Central memory CD8-positive, alpha-beta T cell (primary cell): ENCODE measurements around the gene KLHL1.

Experiments
- ATAC-seq: fragments of 150-1000 bp; cut with Tn5 transposase; replicated peaks from 2 replicates; pipeline ENCODE4 v1.10.0; 2022; ENCODE audit warnings: mild to moderate bottlenecking, moderate FRiP score, moderate number of reproducible peaks; ENCODE audit not compliant: poor library complexity, severe bottlenecking; ENCODE audit errors: extremely low read depth
- DNase-seq, 2 donors: peaks; one replicate each; pipeline ENCODE4 v3.0.0; 2021; ENCODE audit warnings: low spot score in 2 of 2
- H3K27ac Mint-ChIP-seq: one replicate; pipeline ENCODE4 v1.8.0; 2022; ENCODE audit warnings: low read depth, mild to moderate bottlenecking, moderate library complexity, mixed read lengths
- H3K27me3 Mint-ChIP-seq: one replicate; pipeline ENCODE4 v1.8.0; 2022; ENCODE audit warnings: mixed read lengths
- H3K36me3 Mint-ChIP-seq: one replicate; pipeline ENCODE4 v1.8.0; 2022; ENCODE audit warnings: mild to moderate bottlenecking, moderate library complexity, mixed read lengths; ENCODE audit not compliant: insufficient read depth
- H3K4me1 Mint-ChIP-seq: one replicate; pipeline ENCODE4 v1.8.0; 2022; ENCODE audit warnings: mixed read lengths
- H3K4me3 Mint-ChIP-seq: one replicate; pipeline ENCODE4 v1.8.0; 2022; ENCODE audit warnings: mild to moderate bottlenecking, moderate library complexity, mixed read lengths
- H3K9me3 Mint-ChIP-seq: one replicate; pipeline ENCODE4 v1.8.0; 2022; ENCODE audit warnings: mixed read lengths

Gene KLHL1

GRCh38 chr13:70087247-70087646 is 21.0 kb downstream of the KLHL1 start:
- H3K27ac Mint-ChIP-seq, result no peak overlapping the region
- no peaks in the 10 kb centered on the region for H3K36me3 Mint-ChIP-seq
- H3K27me3 Mint-ChIP-seq, result no peaks in the 10 kb centered on the region
- no peak for ATAC-seq
- H3K9me3 Mint-ChIP-seq, result peaks cover 27% of the 10 kb centered on the region
- no peaks in the 10 kb centered on the region for H3K4me1 Mint-ChIP-seq
- no peak overlapping the region for H3K4me3 Mint-ChIP-seq
- no peak for DNase-seq

DNA sequence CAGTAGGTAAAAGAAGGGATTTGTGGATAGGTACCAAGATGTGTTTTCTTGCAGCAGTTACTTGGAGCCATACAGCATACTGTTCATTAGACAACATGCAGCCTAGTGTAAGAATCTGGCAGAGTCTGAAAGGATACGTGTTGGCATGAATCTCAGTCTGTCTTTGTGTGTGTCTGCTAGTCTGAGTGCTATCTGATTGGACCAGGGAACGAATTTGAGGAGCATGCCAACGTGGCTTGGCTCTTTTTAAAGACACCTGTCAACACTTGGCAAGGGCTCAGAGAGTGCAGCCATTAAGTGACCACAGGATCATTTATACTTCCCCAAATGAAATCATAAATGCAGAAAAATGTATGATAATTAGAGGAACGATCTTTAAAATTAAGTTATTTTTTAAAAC is 28.2 kb downstream of the KLHL1 start:
- no peaks in the 10 kb centered on the region for H3K36me3 Mint-ChIP-seq
- no peaks in the 10 kb centered on the region for H3K4me1 Mint-ChIP-seq
- peaks cover 13% of the 10 kb centered on the region for H3K9me3 Mint-ChIP-seq
- H3K27me3 Mint-ChIP-seq, result no peaks in the 10 kb centered on the region
- H3K4me3 Mint-ChIP-seq, result no peak overlapping the region
- no peak overlapping the region for H3K27ac Mint-ChIP-seq
- ATAC-seq, result no peak
- DNase-seq, result no peak

GRCh38 chr13:70054572-70054971 is 53.7 kb downstream of the KLHL1 start:
- Mint-ChIP-seq H3K27ac (no peak overlapping the region), H3K36me3 (no peaks in the 10 kb centered on the region), H3K4me3 (no peak overlapping the region), H3K9me3 (peaks cover 29% of the 10 kb centered on the region), H3K4me1 (no peaks in the 10 kb centered on the region), H3K27me3 (no peaks in the 10 kb centered on the region)
- ATAC-seq (no peak), DNase-seq (no peak)

DNA sequence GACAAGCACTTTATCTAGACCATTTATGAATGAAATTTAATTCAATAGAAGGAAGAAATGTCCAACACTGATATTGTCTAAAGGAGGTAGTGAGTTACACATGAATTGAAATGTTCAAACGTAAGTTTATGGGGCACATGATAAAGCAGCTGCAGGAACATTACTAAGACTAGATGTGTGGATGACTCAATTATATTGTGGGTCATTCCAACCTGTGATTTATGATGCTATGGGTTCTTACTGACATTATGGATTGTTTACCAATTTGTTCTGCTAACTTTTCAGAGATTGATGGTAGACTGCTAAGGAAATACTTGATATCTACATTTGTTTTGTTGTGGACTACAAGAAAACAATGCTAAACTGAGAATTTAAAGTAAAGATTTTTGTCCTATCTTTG is 56.7 kb downstream of the KLHL1 start:
- ATAC-seq, result no peak

GRCh38 chr13:70043685-70044084 is 64.6 kb downstream of the KLHL1 start:
- Mint-ChIP-seq H3K4me1 (no peaks in the 10 kb centered on the region), H3K27me3 (no peaks in the 10 kb centered on the region), H3K9me3 (peaks cover 23% of the 10 kb centered on the region), H3K27ac (no peak overlapping the region), H3K4me3 (no peak overlapping the region), H3K36me3 (no peaks in the 10 kb centered on the region)
- ATAC-seq (no peak), DNase-seq (no peak)

More for the DNA sequence above, 56.7 kb downstream of the KLHL1 start:
- Mint-ChIP-seq H3K27me3 (no peaks in the 10 kb centered on the region), H3K4me1 (no peaks in the 10 kb centered on the region), H3K4me3 (no peak overlapping the region), H3K36me3 (no peaks in the 10 kb centered on the region), H3K27ac (no peak overlapping the region), H3K9me3 (peaks cover 30% of the 10 kb centered on the region)
- no peak for DNase-seq

DNA sequence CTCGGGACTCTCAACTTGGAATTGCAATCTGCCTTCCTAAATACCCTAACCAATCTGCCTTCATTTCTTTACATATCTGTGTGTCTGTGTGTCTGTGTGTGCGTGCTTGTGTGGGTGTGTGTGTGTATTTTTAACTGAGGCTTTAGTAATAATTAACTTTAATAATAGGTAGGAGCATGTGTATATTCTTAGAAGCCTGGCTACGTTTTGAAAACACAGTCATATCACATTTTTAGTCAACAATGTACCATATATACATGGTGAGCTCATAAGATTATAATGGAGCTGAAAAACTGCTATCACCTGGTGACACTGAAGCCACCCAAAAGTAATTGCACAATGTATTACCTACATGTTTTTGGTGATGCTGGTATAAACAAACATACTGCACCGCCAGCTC is 66.1 kb downstream of the KLHL1 start:
- no peak for ATAC-seq
- Mint-ChIP-seq H3K27ac (no peak overlapping the region), H3K4me1 (no peaks in the 10 kb centered on the region), H3K9me3 (peaks cover 23% of the 10 kb centered on the region), H3K27me3 (no peaks in the 10 kb centered on the region), H3K4me3 (no peak overlapping the region), H3K36me3 (no peaks in the 10 kb centered on the region)
- no peak for DNase-seq

- Mint-ChIP-seq H3K4me3 (no peak overlapping the region), H3K9me3 (peaks cover 19% of the 10 kb centered on the region), H3K27me3 (no peaks in the 10 kb centered on the region), H3K36me3 (no peaks in the 10 kb centered on the region), H3K4me1 (no peaks in the 10 kb centered on the region), H3K27ac (no peak overlapping the region)
- no peak for ATAC-seq
- DNase-seq, result no peak
Measured at GRCh38 chr13:70034286-70034685, 74.0 kb downstream of the KLHL1 start.

DNA sequence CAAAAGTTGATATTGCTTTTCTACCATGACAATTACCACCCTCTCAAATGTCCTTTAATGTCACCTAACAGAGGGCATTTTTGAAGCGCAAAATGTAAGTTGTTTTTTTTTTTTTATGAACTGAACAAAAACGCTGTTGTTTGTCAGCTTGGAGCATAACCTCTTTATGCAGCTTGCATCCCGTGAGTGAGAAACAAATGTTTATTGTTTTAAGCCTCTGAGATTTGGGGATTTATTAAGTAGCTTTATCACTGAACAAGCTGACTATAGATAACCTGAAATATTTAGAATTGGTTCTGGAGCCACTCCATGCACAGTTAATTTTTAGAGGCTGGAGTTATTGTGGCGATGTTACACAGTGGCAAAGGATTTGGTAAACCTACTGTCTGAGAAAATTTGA is 80.7 kb downstream of the KLHL1 start:
- ATAC-seq (no peak), DNase-seq (no peak)
- no peaks in the 10 kb centered on the region for H3K36me3 Mint-ChIP-seq
- no peak overlapping the region for H3K4me3 Mint-ChIP-seq
- peaks cover 12% of the 10 kb centered on the region for H3K9me3 Mint-ChIP-seq
- no peak overlapping the region for H3K27ac Mint-ChIP-seq
- H3K27me3 Mint-ChIP-seq, result no peaks in the 10 kb centered on the region
- H3K4me1 Mint-ChIP-seq, result no peaks in the 10 kb centered on the region

GRCh38 chr13:70023516-70023915 is 84.7 kb downstream of the KLHL1 start:
- H3K36me3 Mint-ChIP-seq, result no peaks in the 10 kb centered on the region
- H3K27ac Mint-ChIP-seq, result no peak overlapping the region
- DNase-seq (no peak), ATAC-seq (no peak)
- peaks cover 24% of the 10 kb centered on the region for H3K9me3 Mint-ChIP-seq
- no peaks in the 10 kb centered on the region for H3K4me1 Mint-ChIP-seq
- no peak overlapping the region for H3K4me3 Mint-ChIP-seq
- H3K27me3 Mint-ChIP-seq, result no peaks in the 10 kb centered on the region

- Mint-ChIP-seq H3K4me1 (no peaks in the 10 kb centered on the region), H3K9me3 (peaks cover 24% of the 10 kb centered on the region), H3K27ac (no peak overlapping the region), H3K27me3 (no peaks in the 10 kb centered on the region), H3K36me3 (no peaks in the 10 kb centered on the region), H3K4me3 (no peak overlapping the region)
- no peak for DNase-seq
- ATAC-seq, result no peak
Measured at GRCh38 chr13:70022646-70023045, 85.6 kb downstream of the KLHL1 start.

DNA sequence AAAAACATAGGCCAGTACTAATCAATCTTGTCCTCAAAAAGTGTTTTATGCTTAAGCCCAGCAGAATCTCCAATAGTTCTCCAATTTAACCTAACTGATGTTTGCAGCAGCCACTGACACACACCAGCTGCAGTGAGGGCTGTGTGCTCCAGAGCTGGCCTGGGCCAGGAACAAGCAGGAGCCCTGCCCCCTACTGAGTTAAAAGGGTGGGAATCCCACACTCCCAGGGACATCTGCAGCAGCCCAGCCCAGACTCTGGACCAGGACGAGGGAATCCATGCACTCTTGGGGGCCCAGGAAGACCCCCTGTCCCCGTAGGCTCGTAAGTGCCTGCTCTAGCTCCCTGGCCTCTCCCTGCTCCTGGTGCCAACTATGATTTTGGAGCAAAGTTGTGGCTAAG is 92.1 kb downstream of the KLHL1 start:
- ATAC-seq, result no peak
- Mint-ChIP-seq H3K27ac (no peak overlapping the region), H3K4me1 (no peaks in the 10 kb centered on the region), H3K4me3 (no peak overlapping the region), H3K27me3 (no peaks in the 10 kb centered on the region), H3K9me3 (peaks cover 31% of the 10 kb centered on the region), H3K36me3 (no peaks in the 10 kb centered on the region)
- no peak for DNase-seq

DNA sequence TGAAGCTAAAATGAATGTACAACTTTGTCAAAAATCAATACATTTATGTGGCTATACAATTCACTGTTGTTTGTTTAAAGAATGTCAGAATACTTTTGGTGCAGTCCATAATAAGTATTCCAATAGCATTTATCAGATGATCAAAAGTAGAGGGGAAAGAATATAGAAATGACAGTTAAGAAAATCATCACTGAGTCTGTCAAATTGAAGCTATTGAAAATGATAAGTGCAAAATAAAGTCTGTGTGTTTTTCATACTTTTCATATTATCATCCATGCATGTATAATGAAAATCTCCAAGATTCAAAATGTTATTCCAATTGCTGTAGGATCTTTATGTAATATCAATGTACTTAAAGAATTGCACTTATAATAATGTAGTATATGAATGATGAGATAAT is 93.9 kb downstream of the KLHL1 start:
- no peaks in the 10 kb centered on the region for H3K4me1 Mint-ChIP-seq
- no peaks in the 10 kb centered on the region for H3K27me3 Mint-ChIP-seq
- DNase-seq (no peak), ATAC-seq (no peak)
- no peak overlapping the region for H3K27ac Mint-ChIP-seq
- no peaks in the 10 kb centered on the region for H3K36me3 Mint-ChIP-seq
- H3K4me3 Mint-ChIP-seq, result no peak overlapping the region
- H3K9me3 Mint-ChIP-seq, result peaks cover 34% of the 10 kb centered on the region

GRCh38 chr13:69999875-70000274 is 108.4 kb downstream of the KLHL1 start:
- Mint-ChIP-seq H3K9me3 (peaks cover 9% of the 10 kb centered on the region), H3K27ac (no peak overlapping the region), H3K36me3 (no peaks in the 10 kb centered on the region), H3K4me3 (no peak overlapping the region), H3K4me1 (no peaks in the 10 kb centered on the region), H3K27me3 (no peaks in the 10 kb centered on the region)
- no peak for ATAC-seq
- no peak for DNase-seq

DNA sequence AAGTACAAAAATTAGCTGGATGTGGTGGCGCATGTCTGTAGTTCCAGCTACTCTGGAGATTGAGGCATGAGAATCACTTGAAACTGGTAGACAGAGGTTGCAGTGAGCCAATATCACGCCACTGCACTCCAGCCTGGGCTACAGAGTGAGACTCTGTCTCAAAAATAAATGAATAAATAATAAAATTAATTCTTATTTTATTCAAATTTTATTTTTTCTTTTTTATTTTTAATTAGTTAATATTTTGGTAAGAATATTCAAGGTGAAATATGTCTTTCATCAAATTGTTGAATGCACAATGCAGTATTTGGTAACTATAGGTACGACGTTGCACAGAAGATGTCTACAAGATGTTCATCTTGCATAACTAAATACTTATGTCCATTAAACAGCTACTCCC is 111.2 kb downstream of the KLHL1 start:
- no peak overlapping the region for H3K27ac Mint-ChIP-seq
- H3K4me3 Mint-ChIP-seq, result no peak overlapping the region
- ATAC-seq (no peak), DNase-seq (no peak)
- no peaks in the 10 kb centered on the region for H3K4me1 Mint-ChIP-seq
- peaks cover 9% of the 10 kb centered on the region for H3K9me3 Mint-ChIP-seq
- H3K27me3 Mint-ChIP-seq, result no peaks in the 10 kb centered on the region
- no peaks in the 10 kb centered on the region for H3K36me3 Mint-ChIP-seq
